ENCODE results near the gene UBASH3B.

UBASH3B gene

GRCh38 chr11:122668562-122669090 lies 13.1 kb downstream of the UBASH3B start:
- H3K27ac ChIP-seq (replicated peaks), result no peak overlapping the region
- no peak overlapping the region for H3K4me3 ChIP-seq (replicated peaks; ENCODE audit: insufficient read depth, low read length)
- TF ChIP-seq GABPA (IDR thresholded peaks at IDR 0.05; ENCODE audit: low read depth), result no peak
- TF ChIP-seq, protein P1, sequence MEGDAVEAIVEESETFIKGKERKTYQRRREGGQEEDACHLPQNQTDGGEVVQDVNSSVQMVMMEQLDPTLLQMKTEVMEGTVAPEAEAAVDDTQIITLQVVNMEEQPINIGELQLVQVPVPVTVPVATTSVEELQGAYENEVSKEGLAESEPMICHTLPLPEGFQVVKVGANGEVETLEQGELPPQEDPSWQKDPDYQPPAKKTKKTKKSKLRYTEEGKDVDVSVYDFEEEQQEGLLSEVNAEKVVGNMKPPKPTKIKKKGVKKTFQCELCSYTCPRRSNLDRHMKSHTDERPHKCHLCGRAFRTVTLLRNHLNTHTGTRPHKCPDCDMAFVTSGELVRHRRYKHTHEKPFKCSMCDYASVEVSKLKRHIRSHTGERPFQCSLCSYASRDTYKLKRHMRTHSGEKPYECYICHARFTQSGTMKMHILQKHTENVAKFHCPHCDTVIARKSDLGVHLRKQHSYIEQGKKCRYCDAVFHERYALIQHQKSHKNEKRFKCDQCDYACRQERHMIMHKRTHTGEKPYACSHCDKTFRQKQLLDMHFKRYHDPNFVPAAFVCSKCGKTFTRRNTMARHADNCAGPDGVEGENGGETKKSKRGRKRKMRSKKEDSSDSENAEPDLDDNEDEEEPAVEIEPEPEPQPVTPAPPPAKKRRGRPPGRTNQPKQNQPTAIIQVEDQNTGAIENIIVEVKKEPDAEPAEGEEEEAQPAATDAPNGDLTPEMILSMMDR (IDR thresholded peaks at IDR 0.05; ENCODE audit: insufficient read depth, low read length), result no peak
- DNase-seq (ENCODE audit: low read depth in 1 of 2, low spot score in 1 of 2), result no peak
- no peaks in the 10 kb centered on the region for H3K27me3 ChIP-seq (ENCODE audit: insufficient read depth, poor library complexity, severe bottlenecking)

- no peak for DNase-seq (ENCODE audit: low read depth in 1 of 2, low spot score in 1 of 2)
- H3K27me3 ChIP-seq (ENCODE audit: insufficient read depth, poor library complexity, severe bottlenecking), result no peaks in the 10 kb centered on the region
- no peak overlapping the region for H3K4me3 ChIP-seq (replicated peaks; ENCODE audit: insufficient read depth, low read length)
- no peak for TF ChIP-seq POLR2AphosphoS5 (IDR thresholded peaks at IDR 0.05; ENCODE audit: low read depth)
- TF ChIP-seq, protein P2, sequence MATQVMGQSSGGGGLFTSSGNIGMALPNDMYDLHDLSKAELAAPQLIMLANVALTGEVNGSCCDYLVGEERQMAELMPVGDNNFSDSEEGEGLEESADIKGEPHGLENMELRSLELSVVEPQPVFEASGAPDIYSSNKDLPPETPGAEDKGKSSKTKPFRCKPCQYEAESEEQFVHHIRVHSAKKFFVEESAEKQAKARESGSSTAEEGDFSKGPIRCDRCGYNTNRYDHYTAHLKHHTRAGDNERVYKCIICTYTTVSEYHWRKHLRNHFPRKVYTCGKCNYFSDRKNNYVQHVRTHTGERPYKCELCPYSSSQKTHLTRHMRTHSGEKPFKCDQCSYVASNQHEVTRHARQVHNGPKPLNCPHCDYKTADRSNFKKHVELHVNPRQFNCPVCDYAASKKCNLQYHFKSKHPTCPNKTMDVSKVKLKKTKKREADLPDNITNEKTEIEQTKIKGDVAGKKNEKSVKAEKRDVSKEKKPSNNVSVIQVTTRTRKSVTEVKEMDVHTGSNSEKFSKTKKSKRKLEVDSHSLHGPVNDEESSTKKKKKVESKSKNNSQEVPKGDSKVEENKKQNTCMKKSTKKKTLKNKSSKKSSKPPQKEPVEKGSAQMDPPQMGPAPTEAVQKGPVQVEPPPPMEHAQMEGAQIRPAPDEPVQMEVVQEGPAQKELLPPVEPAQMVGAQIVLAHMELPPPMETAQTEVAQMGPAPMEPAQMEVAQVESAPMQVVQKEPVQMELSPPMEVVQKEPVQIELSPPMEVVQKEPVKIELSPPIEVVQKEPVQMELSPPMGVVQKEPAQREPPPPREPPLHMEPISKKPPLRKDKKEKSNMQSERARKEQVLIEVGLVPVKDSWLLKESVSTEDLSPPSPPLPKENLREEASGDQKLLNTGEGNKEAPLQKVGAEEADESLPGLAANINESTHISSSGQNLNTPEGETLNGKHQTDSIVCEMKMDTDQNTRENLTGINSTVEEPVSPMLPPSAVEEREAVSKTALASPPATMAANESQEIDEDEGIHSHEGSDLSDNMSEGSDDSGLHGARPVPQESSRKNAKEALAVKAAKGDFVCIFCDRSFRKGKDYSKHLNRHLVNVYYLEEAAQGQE (IDR thresholded peaks at IDR 0.05; ENCODE audit: insufficient replicate concordance, low read depth), result no peak
- TF ChIP-seq GABPA (IDR thresholded peaks at IDR 0.05; ENCODE audit: low read depth), result no peak
- TF ChIP-seq, protein P1 (IDR thresholded peaks at IDR 0.05; ENCODE audit: insufficient read depth, low read length), result no peak
- TF ChIP-seq SPI1 (IDR thresholded peaks at IDR 0.05; ENCODE audit: borderline replicate concordance, low read depth), result no peak
- H3K27ac ChIP-seq (replicated peaks), result no peak overlapping the region
These were observed 14.6 kb downstream of the UBASH3B start for GRCh38 chr11:122670131-122670530.

DNA sequence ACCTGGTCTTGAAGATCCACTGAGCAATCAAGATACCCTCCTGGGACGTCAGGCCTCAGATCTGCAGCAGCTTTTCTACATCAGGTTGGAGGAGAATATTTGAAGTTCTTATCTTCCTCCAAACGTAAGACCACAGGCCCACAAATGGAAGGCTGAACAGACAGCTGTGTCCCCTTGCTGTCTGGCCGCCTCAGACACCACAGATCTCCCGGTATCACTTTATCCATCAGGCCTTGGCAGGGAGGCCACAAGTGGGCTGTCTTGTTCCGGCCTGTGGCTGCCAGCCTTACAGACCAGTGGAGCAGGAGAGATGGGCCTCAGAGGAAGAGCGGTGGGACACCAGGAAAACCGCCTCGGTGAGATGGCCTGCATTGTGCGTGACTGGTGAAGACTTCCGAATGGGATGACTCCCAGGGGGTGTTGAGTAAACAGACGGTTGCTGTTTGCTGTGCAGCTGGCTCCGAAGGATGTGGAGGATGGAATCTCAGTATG lies 15.9 kb downstream of the UBASH3B start:
- Histone ChIP-seq H3K4me3 (replicated peaks; ENCODE audit: insufficient read depth, low read length) (no peak overlapping the region), H3K27me3 (ENCODE audit: insufficient read depth, poor library complexity, severe bottlenecking) (no peaks in the 10 kb centered on the region), H3K27ac (replicated peaks) (no peak overlapping the region)
- TF ChIP-seq GABPA (IDR thresholded peaks at IDR 0.05; ENCODE audit: low read depth) (no peak), SPI1 (IDR thresholded peaks at IDR 0.05; ENCODE audit: borderline replicate concordance, low read depth) (no peak), POLR2AphosphoS5 (IDR thresholded peaks at IDR 0.05; ENCODE audit: low read depth) (no peak)
- TF ChIP-seq, protein P1 (IDR thresholded peaks at IDR 0.05; ENCODE audit: insufficient read depth, low read length), result no peak
- TF ChIP-seq, protein P2 (IDR thresholded peaks at IDR 0.05; ENCODE audit: insufficient replicate concordance, low read depth), result no peak
- no peak for DNase-seq (ENCODE audit: low read depth in 1 of 2, low spot score in 1 of 2)

DNA sequence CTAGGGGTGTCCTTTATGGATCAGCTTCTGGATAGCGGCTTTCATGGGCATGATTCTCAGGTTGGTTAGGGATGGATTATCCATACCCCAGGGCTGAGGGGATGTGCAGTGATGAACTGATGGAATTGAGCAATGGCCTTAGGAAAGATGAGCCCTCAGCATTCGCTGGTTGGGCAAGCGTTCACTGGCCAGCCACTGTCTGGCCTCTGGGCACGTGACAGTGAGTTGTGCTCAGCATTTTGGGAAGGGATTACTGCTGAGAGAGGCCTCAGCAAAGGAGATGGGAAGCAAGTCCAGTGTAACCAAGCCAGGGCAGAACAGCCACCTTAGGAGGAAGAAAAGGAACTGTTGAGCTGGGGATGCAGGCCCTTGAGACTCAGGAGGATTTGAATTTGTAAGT lies 17.4 kb downstream of the UBASH3B start:
- H3K4me3 ChIP-seq (replicated peaks; ENCODE audit: insufficient read depth, low read length), result no peak overlapping the region
- H3K27me3 ChIP-seq (ENCODE audit: insufficient read depth, poor library complexity, severe bottlenecking), result no peaks in the 10 kb centered on the region
- DNase-seq (ENCODE audit: low read depth in 1 of 2, low spot score in 1 of 2), result peak in 1 of 2 experiments; percentile 26
- H3K27ac ChIP-seq (replicated peaks), result peak overlapping the region; percentile 14; the same call in 1 of the 2 replicates
- TF ChIP-seq, protein P2 (IDR thresholded peaks at IDR 0.05; ENCODE audit: insufficient replicate concordance, low read depth), result no peak
- TF ChIP-seq, protein P1 (IDR thresholded peaks at IDR 0.05; ENCODE audit: insufficient read depth, low read length), result no peak
- TF ChIP-seq SPI1 (IDR thresholded peaks at IDR 0.05; ENCODE audit: borderline replicate concordance, low read depth), result no peak

All from HL-60 (cell line).